Activated CD8-positive, alpha-beta memory T cell treated with anti-CD3 and anti-CD28 coated beads, Interleukin-2, amount 50 U/mL, for 48 hours (primary cell): Measurements from ENCODE around the gene MCF2L2.

ENCODE experiments used
- DNase-seq: peaks from one replicate; pipeline ENCODE4 v3.0.0-alpha.2; 2020

Gene MCF2L2

DNA sequence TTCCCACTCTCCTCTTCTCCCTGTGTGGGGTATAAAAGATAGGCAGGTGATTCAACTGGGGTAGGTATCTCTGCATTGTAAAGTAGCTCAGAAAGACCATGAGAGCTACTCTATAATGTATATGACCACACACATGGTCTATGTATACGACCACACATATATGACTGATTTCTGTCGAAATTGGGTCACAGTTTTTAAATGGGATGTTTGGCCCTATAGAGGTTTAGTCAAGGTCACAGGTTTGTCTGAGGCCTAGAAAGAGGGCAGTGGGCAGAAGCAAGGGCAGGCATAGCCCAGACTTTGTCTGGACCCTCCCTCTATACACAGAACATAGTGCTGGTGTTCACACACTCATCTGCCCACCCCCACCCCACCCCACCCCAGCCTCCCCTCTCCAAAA lies 270.3 kb downstream of the MCF2L2 start:
- no peak for DNase-seq

- no peak for DNase-seq
These were observed 272.2 kb downstream of the MCF2L2 start for GRCh38 chr3:183156266-183156665.

DNA sequence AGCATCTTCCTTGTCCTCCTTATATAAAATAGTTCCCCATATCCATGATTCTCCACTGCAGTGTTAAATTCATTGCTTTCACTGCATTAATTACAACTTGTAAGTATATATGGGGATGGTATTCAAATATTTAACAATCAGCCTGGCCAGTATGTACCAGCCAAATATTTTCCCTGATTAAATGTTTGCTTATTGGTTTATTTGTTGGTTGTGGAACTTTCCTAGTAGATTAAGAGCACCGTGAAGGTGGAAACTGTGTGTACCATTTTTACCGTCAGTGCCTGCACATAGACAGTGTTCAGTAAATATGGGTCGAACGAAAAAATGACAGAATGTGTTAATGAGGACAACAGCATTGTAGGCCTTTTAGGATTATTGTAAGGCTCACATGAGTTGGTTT lies 272.9 kb downstream of the MCF2L2 start:
- DNase-seq = no peak

- DNase-seq = no peak
These were observed 275.0 kb downstream of the MCF2L2 start for GRCh38 chr3:183153210-183153950.

GRCh38 chr3:183151821-183152351 lies 276.5 kb downstream of the MCF2L2 start:
- no peak for DNase-seq

- no peak for DNase-seq
These were observed 277.3 kb downstream of the MCF2L2 start for GRCh38 chr3:183151086-183151485.

GRCh38 chr3:183149915-183150750 lies 278.3 kb downstream of the MCF2L2 start:
- DNase-seq = no peak

- DNase-seq = no peak
These were observed 280.4 kb downstream of the MCF2L2 start for GRCh38 chr3:183148056-183148455.

GRCh38 chr3:183144363-183144762 lies 284.1 kb downstream of the MCF2L2 start:
- DNase-seq = no peak

GRCh38 chr3:183142199-183142598 lies 286.2 kb downstream of the MCF2L2 start:
- DNase-seq = no peak

GRCh38 chr3:183134844-183135243 lies 293.6 kb downstream of the MCF2L2 start:
- DNase-seq = no peak

DNA sequence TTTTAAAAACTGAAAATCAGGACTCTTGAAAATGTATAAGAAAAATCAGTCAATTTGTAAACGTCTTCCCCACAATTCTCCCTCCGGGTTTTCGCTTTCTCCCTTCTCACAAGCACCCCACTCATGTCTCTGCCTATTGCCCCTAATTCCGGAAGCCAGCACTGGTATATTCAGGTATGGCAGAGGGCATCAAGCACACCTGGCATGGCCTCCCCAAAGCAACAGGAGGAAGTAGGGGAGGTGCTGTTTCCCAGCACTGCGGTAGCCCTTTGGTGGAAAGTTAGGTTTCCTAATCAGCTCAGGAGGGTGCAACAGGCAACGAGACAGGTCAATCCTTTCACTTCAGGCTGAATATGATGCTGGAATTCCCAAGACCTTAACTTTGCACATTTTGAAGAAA lies 296.0 kb downstream of the MCF2L2 start:
- no peak for DNase-seq

- no peak for DNase-seq
These were observed 296.7 kb downstream of the MCF2L2 start for GRCh38 chr3:183131735-183132134.

- DNase-seq = no peak
These were observed 297.2 kb downstream of the MCF2L2 start for GRCh38 chr3:183131186-183131725.

- no peak for DNase-seq
These were observed 299.2 kb downstream of the MCF2L2 start for GRCh38 chr3:183129243-183129642.

DNA sequence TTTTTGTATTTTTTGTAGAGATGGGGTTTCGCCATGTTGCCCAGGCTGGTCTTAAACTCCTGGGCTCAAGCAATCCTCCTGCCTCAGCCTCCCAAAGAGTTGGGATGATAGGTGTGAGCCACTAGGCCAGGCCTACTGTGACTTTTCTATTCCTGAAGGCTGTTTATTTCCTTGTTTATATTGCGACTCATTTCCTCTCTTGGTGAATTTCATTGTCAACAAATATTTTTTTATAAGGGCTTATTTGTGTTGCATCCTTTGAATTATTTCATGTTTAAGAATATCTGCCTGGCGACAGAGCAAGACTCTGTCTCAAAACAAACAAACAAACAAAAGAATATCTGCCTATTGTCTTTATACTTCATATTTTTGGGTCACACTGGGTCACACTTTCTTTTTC lies 299.7 kb downstream of the MCF2L2 start:
- no peak for DNase-seq
